Left colon (tissue), 2 donors: ENCODE measurements around the gene OR4D1. TPM values are rescaled to one million over a fixed set of nuclear protein-coding genes. Genes with fewer than 3 reads are reported as not detected.
A peak's percentile ranks its signal among the peaks of the same experiment; 100 is the strongest.
"Not testable (repeated sequence)": the region's sequence is repeated elsewhere in the genome, so short reads cannot be mapped to it uniquely, and the experiment has no call there.

Experiments
- ATAC-seq: fragments of 200-7000 bp; cut with Tn5 transposase; one replicate; pipeline ENCODE4 v1.9.1; 2020; ENCODE audit warnings: mild to moderate bottlenecking, moderate library complexity
- DNase-seq, 2 donors: peaks; one replicate each; pipeline ENCODE4 v3.0.0-alpha.2; 2020
- intact Hi-C, 2 donors: fragments of 100-400 bp; cut with DNase I in 1 of 2; cut with micrococcal nuclease in 1 of 2; formaldehyde crosslinking; loops; one replicate each; pipeline versions ENCODE4 v1.11.2 to v1.14.0; 2022; cut with DNase I, micrococcal nuclease
- long read RNA-seq: library from polyadenylated mRNA; unstranded; transcript quantifications from one replicate; pipeline ENCODE4 v2.0.0, GENCODE V29; 2021
- total RNA-seq, 2 donors: library from RNA; stranded (reverse); fragmentation: NEBNext Ultra II Directional; extraction: Animal tissue kit (Norgen Biotek cat#: 25700); gene quantifications; one replicate each; pipeline ENCODE4 v1.2.1, GENCODE V29; 2021
- donor health status: DM: no; HTN: no; CAD: no.
- donor health status: DM: yes; HTN: yes; CAD: no.

OR4D1 gene
- not detected for total RNA-seq
- long read RNA-seq = 0 reads

DNA sequence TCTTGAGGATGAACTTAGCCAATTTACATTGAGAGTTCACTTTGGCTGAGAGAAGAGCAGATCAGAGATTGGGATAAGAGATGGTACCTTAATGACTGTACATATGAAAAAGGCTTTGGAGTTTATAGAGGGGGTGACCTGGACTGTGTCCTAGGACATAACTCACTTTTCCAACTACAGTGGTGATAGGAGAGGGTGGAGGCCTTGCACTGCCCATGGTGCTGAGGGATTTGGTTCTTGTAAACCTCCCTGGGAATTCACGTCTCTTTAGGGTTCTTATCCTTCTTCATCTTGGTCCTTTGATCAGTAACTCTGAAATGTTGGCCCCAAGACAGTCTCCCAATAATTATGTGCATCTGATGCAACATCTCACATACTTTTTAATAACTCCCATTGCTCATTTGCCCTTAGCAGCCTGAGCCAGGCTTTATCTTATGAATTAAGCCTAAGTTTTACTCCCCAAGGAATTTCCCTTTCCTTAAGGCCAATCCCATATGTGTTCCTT, at the start of gene OR4D1:
Gene OR4D1, plus strand, starts transcription at position 455 of the 505 bp plus-strand sequence. CDS start 6,770 bp downstream, outside the sequence.
- no peak for DNase-seq
- intact Hi-C loops = no loop called here
- no peak for ATAC-seq

DNA sequence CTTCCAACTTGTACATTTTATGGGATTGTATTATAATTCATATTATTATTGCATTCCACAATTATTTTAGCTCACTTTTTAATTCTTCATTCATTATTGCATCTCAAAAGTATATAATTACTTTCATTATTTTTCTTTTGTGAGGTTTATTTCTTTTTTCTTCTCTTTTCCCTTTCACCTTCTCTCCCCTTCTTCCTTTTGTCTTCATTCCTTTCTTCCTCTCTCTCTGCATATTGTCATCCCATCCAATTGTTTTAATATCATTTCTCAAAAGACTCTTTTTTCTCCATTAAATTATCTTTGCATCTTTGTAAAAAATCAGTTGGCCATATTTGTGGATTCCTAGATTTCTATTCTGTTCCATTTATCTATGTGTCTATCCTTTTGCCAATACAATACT, 47.7 kb upstream of the OR4D1 start:
- ATAC-seq (no peak), DNase-seq (no peak)
- intact Hi-C loops = no loop called here

DNA sequence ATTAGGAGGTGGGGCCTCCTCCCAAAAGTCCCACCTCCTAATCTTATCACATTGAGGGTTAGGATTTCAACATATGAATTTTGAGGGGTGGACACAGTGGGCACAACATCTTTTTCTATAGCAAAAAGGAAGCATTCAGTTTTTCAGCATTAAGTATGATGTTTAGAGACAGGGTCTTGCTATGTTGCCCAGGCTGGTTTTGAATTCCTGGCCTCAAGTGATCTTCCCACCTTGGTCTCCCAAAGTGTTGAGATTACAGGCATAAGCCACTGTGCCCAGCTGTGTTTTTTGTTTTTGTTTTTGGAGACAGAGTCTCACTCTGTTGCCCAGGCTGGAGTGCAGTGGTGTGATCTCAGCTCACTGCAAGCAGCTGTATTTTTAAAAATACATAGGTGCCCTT, 46.3 kb upstream of the OR4D1 start:
- DNase-seq, intact Hi-C loops, ATAC-seq: not testable (repeated sequence)

DNA sequence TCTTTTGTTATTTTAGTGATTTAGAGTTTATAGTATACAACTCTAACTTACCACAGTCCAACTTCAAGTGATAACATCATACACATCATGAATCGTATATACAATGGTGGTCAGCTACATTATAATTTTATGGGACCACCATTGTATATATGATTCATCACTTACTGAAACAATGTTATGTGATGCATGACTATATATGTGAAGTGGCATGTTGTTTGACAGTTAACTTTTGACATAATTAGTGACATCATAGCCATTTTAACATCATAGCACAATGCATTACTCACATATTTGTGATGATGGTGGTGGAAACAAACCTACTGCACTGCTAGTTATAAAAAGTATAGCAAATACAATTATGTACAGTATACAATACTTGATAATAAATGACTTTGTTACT, 43.1 kb upstream of the OR4D1 start:
- intact Hi-C loops = no loop called here
- ATAC-seq (no peak), DNase-seq (no peak)

DNA sequence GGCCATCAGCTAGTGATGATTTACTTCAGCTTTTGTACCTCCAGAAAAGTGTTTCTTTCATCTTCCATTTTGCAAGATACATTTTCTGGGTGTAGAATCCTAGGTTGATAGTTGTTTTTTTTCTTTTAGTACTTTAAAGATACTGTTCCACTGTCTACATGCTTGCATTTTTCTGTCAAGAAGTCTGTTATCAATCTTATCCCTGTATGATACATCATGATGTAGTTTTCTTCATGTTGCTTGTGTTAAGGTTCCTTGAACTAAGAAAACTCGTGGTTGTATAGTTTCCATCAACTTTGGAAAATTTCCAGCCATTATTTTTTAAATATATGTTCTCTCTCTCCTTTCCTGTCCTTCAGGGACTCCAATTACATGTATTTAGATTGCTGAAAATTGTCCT, 40.9 kb upstream of the OR4D1 start:
- no peak for DNase-seq
- intact Hi-C loops = no loop called here
- no peak for ATAC-seq

DNA sequence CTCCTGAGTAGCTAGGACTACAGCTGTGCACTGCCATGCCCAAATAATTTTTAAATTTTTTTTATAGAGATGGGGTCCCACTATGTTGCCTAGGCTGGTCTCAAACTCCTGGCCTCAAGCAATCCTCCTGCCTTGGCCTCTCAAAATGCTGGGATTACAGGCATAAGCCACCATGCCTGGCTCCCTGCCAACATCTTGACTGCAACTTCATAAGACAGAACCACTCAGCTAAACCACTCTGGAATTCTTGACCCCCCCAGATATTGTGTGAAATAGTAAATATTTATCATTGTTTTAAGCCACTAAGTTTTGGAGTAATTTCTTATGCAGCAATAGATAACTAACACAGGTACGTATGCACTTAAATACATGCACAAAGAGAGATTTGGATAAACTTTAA, 39.0 kb upstream of the OR4D1 start:
- no peak for DNase-seq
- ATAC-seq = no peak
- intact Hi-C loops = no loop called here

DNA sequence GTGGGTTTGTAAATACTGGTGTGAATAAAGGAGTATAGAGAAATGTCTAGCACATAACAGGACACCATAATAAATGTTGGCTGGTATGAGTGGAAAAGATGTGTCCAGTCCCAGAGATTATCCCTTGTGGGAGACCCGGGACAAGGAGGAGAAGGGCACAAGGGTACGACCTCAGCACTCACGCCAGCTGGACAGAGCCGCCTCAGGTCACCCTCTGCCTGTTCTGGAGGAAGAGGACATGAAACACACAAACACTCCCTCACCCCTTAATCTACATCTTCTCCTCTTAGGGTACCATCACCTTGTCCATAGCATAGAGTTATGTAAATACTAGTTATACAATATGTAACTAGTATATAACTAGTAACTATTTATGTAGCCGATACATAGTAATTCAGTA, 38.2 kb upstream of the OR4D1 start:
- intact Hi-C loops = loop anchor here in 1 of 2 donors (10.0 kb wide), 1 partner anchor 975 kb away; no protein-coding TSS in a partner anchor
- ATAC-seq (no peak), DNase-seq (no peak)

DNA sequence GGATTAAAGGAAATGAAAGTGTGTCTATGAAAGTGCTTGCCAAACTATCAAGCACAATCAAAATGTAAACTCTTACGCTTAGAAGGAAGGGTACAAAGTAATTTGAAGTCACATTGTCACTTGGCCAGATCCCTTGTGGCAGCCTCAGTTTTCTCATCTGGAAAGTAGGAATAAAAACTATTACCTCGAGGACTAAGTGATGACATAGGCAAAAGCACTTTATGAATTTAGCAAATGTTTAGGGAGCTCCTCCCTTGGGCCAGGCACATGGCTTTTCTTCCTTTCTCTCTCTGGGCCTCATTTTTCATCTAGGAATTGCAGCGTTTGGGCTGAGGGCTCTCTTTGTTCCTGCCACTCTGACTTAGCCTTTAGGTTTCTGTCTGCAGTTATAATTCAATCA, 36.5 kb upstream of the OR4D1 start:
- ATAC-seq = no peak
- intact Hi-C loops = loop anchor here in 1 of 2 donors (10.0 kb wide), 1 partner anchor 977 kb away; no protein-coding TSS in a partner anchor
- DNase-seq = no peak

DNA sequence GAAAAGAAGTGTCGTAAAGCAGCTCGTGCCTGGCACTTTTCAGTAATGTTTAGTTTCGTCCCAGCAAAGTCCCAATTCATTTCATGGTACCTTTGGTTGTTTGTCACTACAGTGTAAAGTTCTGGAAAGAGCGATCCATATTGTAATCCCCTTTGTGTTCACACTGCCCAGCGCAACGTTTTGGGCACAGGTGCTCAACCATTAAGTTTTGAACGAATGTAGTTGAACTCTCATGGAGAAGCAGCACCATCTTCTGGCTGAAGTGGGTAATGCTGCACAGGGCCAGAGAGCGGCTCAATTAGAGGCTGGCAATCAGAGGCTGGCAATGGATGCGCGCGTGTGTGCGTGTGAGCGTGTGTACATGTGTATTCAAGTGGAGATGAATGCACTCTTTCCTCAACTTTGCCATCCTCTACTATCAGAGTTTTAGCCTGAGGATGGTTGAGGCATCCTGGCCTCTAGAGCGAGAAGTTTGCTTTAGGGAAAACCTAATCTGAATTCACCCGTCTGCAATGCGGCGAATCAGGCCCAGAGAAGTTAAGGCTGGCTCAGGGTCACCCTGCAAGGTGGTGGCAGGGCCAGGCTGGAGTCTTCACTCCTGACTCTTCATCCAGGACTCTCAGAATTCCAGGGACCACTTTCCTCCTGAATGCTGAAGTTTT, 35.1 kb upstream of the OR4D1 start:
- DNase-seq = peak; percentile 58 to 85
- intact Hi-C loops = loop anchor here in 1 of 2 donors (10.0 kb wide), 1 partner anchor 978 kb away; no protein-coding TSS in a partner anchor
- ATAC-seq = peak; percentile 91

DNA sequence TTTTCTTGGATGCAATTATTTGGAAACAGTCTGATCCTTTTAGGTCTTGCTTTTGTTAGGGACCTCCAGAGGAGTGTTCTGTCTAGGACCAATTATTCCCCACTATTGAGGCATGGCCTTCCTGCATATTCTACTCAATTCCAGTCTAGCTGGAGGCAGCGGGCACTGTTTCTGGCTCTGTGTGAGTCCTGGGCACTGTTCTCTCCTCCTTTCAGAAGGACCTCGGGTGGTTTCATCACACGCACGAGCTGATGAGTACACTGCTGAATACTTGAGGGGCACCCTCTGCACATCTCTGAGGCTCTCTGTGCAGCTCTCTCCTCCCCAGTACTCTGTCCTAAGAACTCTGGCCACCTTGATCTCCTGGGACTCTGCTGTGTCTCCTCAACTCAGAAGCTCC, 34.2 kb upstream of the OR4D1 start:
- intact Hi-C loops = loop anchor here in 1 of 2 donors (10.0 kb wide), 1 partner anchor 979 kb away; no protein-coding TSS in a partner anchor
- no peak for DNase-seq
- no peak for ATAC-seq

DNA sequence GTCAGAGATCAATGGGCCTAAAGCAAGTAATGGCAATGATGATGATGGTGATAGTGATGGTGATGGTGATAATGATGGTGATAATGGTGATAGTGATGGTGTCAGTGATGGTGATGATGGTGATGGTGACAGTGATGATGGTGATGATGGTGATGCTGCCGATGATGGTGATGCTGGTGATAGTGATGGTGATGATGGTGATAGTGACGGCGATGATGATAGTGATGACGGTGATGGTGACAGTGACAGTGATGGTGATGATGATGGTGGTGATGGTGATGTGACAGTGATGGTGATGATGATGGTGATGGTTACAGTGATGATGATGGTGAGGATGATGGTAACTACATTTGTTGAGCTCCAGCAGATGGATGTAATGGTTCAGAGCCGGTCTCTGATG, 30.8 kb upstream of the OR4D1 start:
- intact Hi-C loops = loop anchor here in 1 of 2 donors (10.0 kb wide), 1 partner anchor 983 kb away; no protein-coding TSS in a partner anchor
- ATAC-seq (no peak), DNase-seq (no peak)

DNA sequence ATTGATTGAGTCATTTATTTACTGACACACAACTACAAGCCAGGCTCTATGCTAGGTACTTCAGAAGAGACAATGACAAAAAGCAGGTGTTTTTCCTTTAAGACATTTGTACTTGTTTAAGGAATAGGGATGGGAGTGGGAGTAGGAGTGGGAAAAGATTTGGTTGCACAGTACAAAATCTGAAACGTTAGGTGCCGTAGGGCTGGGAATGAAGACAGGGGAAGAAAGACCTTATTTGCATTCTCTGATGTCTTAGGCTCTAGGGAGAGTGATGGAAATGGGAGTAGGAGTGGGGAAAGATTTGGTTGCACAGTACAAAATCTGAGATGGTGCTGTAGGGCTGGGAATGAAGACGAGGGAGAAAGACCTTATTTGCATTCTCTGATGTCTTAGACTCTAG, 28.7 kb upstream of the OR4D1 start:
- no peak for DNase-seq
- intact Hi-C loops = loop anchor here in 1 of 2 donors (10.0 kb wide), 1 partner anchor 985 kb away; no protein-coding TSS in a partner anchor
- ATAC-seq = no peak

DNA sequence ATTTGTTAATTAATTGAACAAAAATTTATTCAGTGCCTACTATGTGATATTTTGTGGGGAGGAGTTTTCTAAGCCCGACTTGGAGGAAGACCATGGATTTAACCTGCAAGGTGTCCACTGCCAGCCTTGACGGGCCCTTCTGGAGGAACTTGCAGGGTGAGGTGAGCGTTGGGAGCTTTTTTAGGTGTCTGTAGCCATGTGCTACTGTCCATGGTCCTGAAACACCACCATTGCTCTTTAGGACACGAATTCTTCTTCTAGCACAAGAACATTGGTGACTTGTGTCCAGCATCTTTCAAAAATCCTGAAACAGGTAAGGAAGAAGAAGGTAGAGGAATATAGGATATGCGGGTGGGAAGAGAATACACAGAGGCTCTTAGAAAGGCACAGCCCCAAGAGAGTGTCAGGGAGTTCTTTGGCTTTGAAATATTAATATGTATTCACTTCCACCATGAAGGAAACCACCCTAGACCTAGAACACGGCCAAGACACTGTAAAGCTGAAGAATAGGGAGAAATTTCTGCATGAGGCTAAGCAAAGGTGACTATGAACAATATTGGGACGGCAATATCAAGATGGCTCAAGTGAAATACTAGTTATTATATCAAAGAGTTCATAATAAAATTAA, 27.9 kb upstream of the OR4D1 start:
- DNase-seq (peak in 1 of 2 donors; percentile 39), ATAC-seq (peak; percentile 50)
- intact Hi-C loops = no loop called here

DNA sequence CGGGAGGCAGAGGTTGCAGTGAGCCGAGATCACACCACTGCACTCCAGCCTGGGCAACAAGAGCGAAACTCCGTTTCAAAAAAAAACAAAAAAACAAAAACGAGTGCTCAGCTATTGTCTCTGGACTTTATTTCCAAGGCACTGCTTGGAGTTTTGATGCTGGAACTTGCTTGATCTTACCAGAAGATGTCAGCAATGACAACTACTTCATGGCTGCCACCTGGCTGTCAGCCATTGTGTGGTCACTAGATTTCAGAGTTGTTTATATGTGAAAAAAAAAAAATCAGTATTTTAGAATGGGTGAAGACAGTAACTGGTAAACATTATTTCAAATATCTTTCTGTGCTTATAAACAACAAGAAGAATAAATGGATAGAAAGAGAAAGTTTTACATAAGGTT, 26.3 kb upstream of the OR4D1 start:
- intact Hi-C loops = no loop called here
- DNase-seq = no peak

DNA sequence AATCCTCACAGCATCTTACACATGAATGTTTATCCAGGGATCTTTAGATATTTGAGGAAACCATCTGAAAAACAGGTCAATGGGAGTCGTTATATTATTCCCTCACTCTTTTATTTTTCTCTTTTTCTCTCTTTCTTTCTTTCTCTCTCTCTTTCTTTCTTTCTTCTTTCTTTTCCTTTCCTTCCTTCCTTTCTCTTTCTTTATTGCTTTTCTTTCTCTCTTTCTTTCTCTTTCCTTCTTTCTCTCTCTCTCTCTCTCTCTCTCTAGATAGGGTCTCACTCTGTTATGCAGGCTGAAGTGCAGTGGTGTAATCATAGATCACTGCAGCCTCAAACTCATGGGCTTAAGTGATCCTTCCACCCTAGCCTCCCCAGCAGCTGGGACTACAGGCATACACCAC, 20.3 kb upstream of the OR4D1 start:
- intact Hi-C loops = no loop called here
- ATAC-seq = no peak
- DNase-seq = no peak

More for the DNA sequence above, 26.3 kb upstream of the OR4D1 start:
- no peak for ATAC-seq

DNA sequence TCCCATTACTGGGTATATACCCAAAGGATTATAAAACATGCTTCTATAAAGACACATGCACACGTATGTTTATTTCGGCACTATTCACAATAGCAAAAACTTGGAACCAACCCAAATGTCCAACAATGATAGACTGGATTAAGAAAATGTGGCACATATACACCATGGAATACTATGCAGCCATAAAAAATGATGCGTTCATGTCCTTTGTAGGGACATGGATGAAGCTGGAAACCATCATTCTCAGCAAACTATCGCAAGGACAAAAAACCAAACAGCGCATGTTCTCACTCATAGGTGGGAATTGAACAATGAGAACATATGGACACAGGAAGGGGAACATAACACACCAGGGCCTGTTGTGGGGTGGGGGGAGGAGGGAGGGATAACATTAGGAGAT, 15.5 kb upstream of the OR4D1 start:
- ATAC-seq, DNase-seq, intact Hi-C loops: not testable (repeated sequence)

DNA sequence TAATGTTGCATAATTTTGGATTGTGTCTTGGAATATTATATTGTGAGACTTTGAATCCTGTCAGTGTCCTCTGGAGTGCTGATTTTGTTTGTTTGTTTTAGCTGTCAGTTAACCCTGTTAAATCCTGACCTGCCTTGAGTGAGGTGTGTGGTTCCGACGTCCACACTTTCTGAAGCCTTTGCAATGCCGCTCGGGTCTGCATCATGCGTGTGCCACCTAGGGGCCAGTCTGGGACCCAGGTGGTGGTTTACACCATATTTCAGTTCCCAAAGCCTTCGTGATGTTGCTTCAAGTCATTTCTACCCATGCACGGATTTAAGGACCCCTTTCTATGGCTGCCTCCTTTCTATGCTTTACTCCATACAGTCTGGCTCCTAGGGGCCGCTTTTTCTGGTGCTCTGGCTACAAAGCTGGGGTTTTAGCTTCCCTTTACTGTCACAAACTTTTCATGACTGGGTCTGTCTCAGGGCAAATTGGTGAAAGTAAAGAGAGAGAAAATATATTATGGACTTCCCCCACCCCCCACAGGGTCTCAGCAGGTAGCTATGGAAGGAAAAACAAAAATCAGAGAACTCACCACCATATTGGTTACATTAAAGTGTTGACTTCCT, 11.4 kb upstream of the OR4D1 start:
- intact Hi-C loops = no loop called here
- no peak for ATAC-seq
- DNase-seq = peak in 1 of 2 donors; percentile 13

DNA sequence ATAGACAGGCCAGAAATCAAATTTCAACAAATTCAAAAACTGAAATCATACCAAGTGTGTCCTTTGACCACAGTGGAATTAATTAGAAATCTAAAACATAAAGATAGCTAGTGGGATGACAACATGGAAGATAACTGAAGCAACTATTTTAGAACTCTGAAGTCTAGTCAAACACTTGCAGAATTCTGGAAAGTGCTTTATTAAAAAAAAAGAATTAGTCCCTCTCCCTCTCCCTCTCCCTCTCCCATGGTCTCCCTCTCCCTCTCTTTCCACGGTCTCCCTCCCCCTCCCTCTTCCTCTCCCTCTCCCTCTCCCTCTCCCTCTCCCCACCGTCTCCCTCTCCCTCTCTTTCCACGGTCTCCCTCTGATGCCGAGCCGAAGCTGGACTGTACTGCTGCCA, 6.7 kb upstream of the OR4D1 start:
- intact Hi-C loops = no loop called here
- ATAC-seq (no peak), DNase-seq (no peak)

DNA sequence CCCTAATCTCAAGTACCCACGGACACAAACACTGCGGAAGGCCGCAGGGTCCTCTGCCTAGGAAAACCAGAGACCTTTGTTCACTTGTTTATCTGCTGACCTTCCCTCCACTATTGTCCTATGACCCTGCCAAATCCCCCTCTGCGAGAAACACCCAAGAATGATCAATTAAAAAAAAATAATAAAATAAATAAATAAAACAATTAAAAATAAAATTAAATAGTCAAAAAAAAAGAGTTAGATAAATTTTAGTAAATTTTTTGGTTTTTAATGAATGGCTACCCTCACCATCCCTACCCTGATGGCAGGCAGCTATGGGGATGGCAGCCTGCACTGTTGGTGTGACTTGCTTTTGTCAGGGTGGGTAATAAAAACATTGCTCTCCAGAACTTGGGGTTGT, 4.8 kb upstream of the OR4D1 start:
- ATAC-seq, intact Hi-C loops, DNase-seq: not testable (repeated sequence)

DNA sequence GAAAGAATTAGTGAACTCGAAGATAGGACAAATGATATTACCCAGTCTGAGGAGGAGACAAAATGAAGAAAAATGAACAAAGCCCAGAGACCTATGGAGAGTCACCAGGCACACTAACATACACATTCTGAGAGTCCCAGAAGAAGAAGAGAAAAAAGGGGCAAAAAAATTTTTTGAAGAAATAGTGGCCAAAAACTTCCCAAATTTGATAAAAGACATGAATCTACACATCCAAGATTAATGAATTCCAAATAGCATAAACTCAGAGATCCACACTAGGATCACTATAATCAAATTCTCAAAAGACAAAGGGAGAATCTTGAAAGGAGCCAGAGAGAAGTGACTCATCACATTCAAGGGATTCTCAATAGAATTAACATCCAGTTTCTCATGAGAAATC, 3.4 kb upstream of the OR4D1 start:
- intact Hi-C loops = no loop called here
- no peak for DNase-seq
- no peak for ATAC-seq
